ENCODE data around the gene CATSPER3. TPM values are rescaled to one million over a fixed set of nuclear protein-coding genes. Genes with fewer than 3 reads are reported as not detected.

Gene CATSPER3
- total and polyA plus RNA-seq, 2 of the 13 experiments (the other 11 are each of a cell fraction or from before 2014, with no cell fraction given), result 0.33 to 0.37 TPM

DNA sequence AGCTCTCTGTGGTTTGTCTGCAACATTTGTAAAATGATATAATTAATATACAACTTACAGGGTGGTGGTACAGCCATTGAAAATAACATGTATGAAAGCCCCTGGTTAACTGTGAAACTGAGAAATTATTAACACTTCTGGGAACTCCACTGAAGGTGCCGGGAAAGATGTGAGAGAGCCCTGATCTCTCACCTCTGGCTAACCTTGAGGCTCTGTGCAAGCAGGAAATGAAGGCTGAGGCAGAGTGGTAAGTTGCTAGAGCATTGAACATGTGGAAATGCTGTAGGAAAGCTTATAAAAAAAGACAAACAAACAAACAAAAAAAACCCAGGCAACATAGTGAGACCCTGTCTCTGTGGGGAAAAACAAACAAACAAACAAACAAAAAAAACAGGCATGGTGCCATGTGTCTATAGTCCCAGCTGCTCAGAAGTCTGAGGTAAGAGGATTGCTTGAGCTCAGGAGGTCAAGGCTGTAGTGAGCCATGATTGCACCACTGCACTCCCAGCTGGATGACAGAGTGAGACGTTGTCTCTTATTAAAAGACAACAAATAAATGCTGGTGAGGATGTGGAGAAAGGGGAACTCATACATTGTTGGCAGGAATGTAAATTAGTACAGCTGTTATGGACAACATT, 7.5 kb downstream of the CATSPER3 start (continued):
- TF ChIP-seq ZBTB25 (CRISPR knock-in tag; IDR thresholded peaks at IDR 0.05), result 0 out of 2 replicates have a peak, but pooled peaks have one; percentile 49
- TF ChIP-seq FOXP1 (IDR thresholded peaks at IDR 0.05), result peak; percentile 98
- peak; percentile 94 for TF ChIP-seq FOXP1 (CRISPR knock-in tag; IDR thresholded peaks at IDR 0.05)
- TF ChIP-seq PHF5A (CRISPR knock-in tag; IDR thresholded peaks at IDR 0.05; ENCODE audit: low read depth, unreplicated experiment), result peak; percentile 24
- TF ChIP-seq ZNF331 (CRISPR knock-in tag; IDR thresholded peaks at IDR 0.05), result 0 out of 2 replicates have a peak, but pooled peaks have one; percentile 22
- TF ChIP-seq HMG20A (CRISPR knock-in tag; IDR thresholded peaks at IDR 0.05; ENCODE audit: borderline replicate concordance), result peak; percentile 67; the same call in 1 of the 2 replicates
- TF ChIP-seq ISL2 (CRISPR knock-in tag; IDR thresholded peaks at IDR 0.05), result 0 out of 2 replicates have a peak, but pooled peaks have one; percentile 18
- TF ChIP-seq CENPT (CRISPR knock-in tag; IDR thresholded peaks at IDR 0.05; ENCODE audit: low read depth), result no peak
- TF ChIP-seq, protein P1, sequence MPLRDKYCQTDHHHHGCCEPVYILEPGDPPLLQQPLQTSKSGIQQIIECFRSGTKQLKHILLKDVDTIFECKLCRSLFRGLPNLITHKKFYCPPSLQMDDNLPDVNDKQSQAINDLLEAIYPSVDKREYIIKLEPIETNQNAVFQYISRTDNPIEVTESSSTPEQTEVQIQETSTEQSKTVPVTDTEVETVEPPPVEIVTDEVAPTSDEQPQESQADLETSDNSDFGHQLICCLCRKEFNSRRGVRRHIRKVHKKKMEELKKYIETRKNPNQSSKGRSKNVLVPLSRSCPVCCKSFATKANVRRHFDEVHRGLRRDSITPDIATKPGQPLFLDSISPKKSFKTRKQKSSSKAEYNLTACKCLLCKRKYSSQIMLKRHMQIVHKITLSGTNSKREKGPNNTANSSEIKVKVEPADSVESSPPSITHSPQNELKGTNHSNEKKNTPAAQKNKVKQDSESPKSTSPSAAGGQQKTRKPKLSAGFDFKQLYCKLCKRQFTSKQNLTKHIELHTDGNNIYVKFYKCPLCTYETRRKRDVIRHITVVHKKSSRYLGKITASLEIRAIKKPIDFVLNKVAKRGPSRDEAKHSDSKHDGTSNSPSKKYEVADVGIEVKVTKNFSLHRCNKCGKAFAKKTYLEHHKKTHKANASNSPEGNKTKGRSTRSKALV (CRISPR knock-in tag; IDR thresholded peaks at IDR 0.05), result no peak
- no peak for TF ChIP-seq ZNF318 (CRISPR knock-in tag; IDR thresholded peaks at IDR 0.05)
- TF ChIP-seq JUN (CRISPR knock-in tag; IDR thresholded peaks at IDR 0.05), result 0 out of 2 replicates have a peak, but pooled peaks have one; percentile 21
- peak; percentile 31 to 69; a peak in 2 of 4 replicates for TF ChIP-seq EP300 (IDR thresholded peaks at IDR 0.05; ENCODE audit: low read depth in 2 of 2, low read length in 2 of 2)
- 0 out of 2 replicates have a peak, but pooled peaks have one; percentile 46 for TF ChIP-seq EP300 (CRISPR knock-in tag; IDR thresholded peaks at IDR 0.05; ENCODE audit: borderline replicate concordance)
- TF ChIP-seq CEBPB (IDR thresholded peaks at IDR 0.05; ENCODE audit: borderline replicate concordance, low read depth, low read length), result peak; percentile 93
- TF ChIP-seq MAX (IDR thresholded peaks at IDR 0.05), result peak; percentile 35; the same call in 1 of the 2 replicates
- no peak for TF ChIP-seq DBP (CRISPR knock-in tag; IDR thresholded peaks at IDR 0.05; ENCODE audit: not compliant biosample characterization)
- no peak for TF ChIP-seq SMAD9 (CRISPR knock-in tag; IDR thresholded peaks at IDR 0.05)
- peak; percentile 80 for TF ChIP-seq RARA (CRISPR knock-in tag; IDR thresholded peaks at IDR 0.05)
